Measurements from ENCODE around the gene ZNF607. TPM values are rescaled to one million over a fixed set of nuclear protein-coding genes. Genes with fewer than 3 reads are reported as not detected.
"Not testable (repeated sequence)": the region's sequence is repeated elsewhere in the genome, so short reads cannot be mapped to it uniquely, and the experiment has no call there.

Gene ZNF607
- total RNA-seq, 3 donors from 2014 or later (not counting 1 experiment from before 2014, with no cell fraction given) = 4.6 to 5.1 (median 4.8) TPM

DNA sequence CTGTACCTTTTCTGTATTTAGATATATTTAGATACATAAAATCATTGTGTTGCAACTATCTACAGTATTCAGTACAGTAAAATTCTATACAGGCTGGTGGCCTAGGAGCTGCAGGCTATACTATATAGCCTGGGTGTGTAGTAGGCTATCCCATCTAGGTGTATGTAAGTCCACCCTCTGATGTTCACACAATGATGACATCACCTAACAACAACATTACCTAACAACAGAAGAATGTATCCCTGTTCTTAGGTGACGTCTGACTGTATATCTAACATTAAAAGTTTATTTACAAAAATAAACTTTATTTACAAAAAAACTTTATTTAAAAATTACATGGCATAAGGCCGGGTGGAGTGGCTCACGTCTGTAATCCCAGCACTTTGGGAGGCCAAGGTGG is 36.0 kb downstream of the ZNF607 start:
- no peak overlapping the region for H3K4me3 ChIP-seq (ENCODE audit: low read length)
- H3K27me3 ChIP-seq (ENCODE audit: control insufficient read depth, insufficient read depth, low read length) = no peaks in the 10 kb centered on the region
- no peak overlapping the region for H3K4me3 Mint-ChIP-seq
- no peak overlapping the region for H3K27ac ChIP-seq (ENCODE audit: low read length)
- DNase-seq = no peak
- peaks cover 15% of the 10 kb centered on the region for H3K9me3 ChIP-seq (ENCODE audit: control insufficient read depth, insufficient read depth, low read length)
- H3K27ac Mint-ChIP-seq = no peak overlapping the region
- ATAC-seq = no peak
- H3K36me3 ChIP-seq (ENCODE audit: control insufficient read depth, insufficient read depth, low read length) = no peaks in the 10 kb centered on the region
- 92% methylated on average over 2 of the region's 3 CpGs for WGBS (ENCODE audit: insufficient coverage)
- no peaks in the 10 kb centered on the region for H3K4me1 ChIP-seq (ENCODE audit: control insufficient read depth, insufficient read depth, low read length)
- H3K27me3 Mint-ChIP-seq (ENCODE audit: low read depth in 2 of 2) = no peaks in the 10 kb centered on the region
- H3K9me3 Mint-ChIP-seq = peaks cover 2 to 8% of the 10 kb centered on the region in 2 donors
- H3K4me1 Mint-ChIP-seq = no peaks in the 10 kb centered on the region
- TF ChIP-seq, protein P1, sequence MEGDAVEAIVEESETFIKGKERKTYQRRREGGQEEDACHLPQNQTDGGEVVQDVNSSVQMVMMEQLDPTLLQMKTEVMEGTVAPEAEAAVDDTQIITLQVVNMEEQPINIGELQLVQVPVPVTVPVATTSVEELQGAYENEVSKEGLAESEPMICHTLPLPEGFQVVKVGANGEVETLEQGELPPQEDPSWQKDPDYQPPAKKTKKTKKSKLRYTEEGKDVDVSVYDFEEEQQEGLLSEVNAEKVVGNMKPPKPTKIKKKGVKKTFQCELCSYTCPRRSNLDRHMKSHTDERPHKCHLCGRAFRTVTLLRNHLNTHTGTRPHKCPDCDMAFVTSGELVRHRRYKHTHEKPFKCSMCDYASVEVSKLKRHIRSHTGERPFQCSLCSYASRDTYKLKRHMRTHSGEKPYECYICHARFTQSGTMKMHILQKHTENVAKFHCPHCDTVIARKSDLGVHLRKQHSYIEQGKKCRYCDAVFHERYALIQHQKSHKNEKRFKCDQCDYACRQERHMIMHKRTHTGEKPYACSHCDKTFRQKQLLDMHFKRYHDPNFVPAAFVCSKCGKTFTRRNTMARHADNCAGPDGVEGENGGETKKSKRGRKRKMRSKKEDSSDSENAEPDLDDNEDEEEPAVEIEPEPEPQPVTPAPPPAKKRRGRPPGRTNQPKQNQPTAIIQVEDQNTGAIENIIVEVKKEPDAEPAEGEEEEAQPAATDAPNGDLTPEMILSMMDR (IDR thresholded peaks at IDR 0.05) = no peak
- intact Hi-C loops (cut with micrococcal nuclease) = no loop called here
- H3K36me3 Mint-ChIP-seq = peaks cover 7% of the 10 kb centered on the region

DNA sequence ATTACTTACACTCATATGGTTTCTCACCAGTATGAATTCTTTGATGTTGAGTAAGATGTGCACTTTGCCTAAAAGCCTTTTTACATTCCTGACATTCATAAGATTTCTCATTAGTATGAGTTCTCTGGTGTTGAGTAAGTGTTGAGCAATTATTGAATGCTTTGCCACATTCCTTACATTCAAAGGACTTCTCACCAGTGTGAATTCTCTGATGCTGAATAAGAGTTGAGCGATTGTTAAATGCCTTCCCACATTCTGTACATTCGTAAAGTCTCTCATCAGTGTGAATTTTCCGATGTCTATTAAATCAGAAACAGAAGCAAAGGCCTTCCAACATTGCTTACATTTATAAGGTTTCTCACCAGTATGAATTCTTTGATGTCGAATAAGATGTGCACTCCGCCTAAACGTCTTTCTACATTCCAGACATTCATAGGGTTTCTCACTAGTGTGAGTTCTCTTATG is 50.1 kb downstream of the ZNF607 start:
- intact Hi-C loops (cut with micrococcal nuclease) = no loop called here
- Mint-ChIP-seq H3K27ac (no peak overlapping the region), H3K36me3 (peaks cover 37% of the 10 kb centered on the region), H3K4me3 (no peak overlapping the region), H3K4me1 (no peaks in the 10 kb centered on the region), H3K9me3 (peaks cover 6 to 22% of the 10 kb centered on the region in 2 donors), H3K27me3 (ENCODE audit: low read depth in 2 of 2) (no peaks in the 10 kb centered on the region)
- Histone ChIP-seq H3K4me3 (ENCODE audit: low read length) (no peak overlapping the region), H3K4me1 (ENCODE audit: control insufficient read depth, insufficient read depth, low read length) (no peaks in the 10 kb centered on the region), H3K27ac (ENCODE audit: low read length) (no peak overlapping the region), H3K36me3 (ENCODE audit: control insufficient read depth, insufficient read depth, low read length) (no peaks in the 10 kb centered on the region), H3K9me3 (ENCODE audit: control insufficient read depth, insufficient read depth, low read length) (peaks cover 36% of the 10 kb centered on the region), H3K27me3 (ENCODE audit: control insufficient read depth, insufficient read depth, low read length) (no peaks in the 10 kb centered on the region)
- no peak for DNase-seq
- WGBS (ENCODE audit: insufficient coverage) = 98% methylated on average over 6 of the region's 6 CpGs
- TF ChIP-seq, protein P1 (IDR thresholded peaks at IDR 0.05) = no peak
- no peak for ATAC-seq

DNA sequence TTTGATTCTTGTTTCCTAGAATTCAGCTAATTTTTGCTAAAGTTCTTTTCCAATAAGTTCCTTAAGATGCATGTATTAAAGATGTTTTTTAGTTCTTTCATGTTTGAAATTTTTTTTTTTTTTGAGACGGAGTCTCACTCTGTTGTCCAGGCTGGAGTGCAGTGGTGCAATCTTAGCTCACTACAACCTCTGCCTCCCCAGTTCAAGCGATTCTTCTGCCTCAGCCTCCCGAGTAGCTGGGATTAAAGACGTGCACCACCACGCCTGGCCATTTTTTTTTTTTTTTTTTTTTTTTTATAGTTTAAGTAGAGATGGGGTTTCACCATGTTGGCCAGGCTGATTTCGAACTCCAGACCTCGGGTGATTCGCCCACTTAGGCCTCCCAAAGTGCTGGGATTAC is 62.4 kb downstream of the ZNF607 start:
- H3K27ac Mint-ChIP-seq = peak overlapping the region; percentile 80 to 99
- H3K36me3 Mint-ChIP-seq; H3K27ac ChIP-seq (ENCODE audit: low read length); H3K4me3 ChIP-seq (ENCODE audit: low read length); H3K9me3 Mint-ChIP-seq; H3K36me3 ChIP-seq (ENCODE audit: control insufficient read depth, insufficient read depth, low read length); DNase-seq; H3K27me3 ChIP-seq (ENCODE audit: control insufficient read depth, insufficient read depth, low read length); H3K9me3 ChIP-seq (ENCODE audit: control insufficient read depth, insufficient read depth, low read length); ATAC-seq; intact Hi-C loops (cut with micrococcal nuclease); H3K27me3 Mint-ChIP-seq (ENCODE audit: low read depth in 2 of 2): not testable (repeated sequence)
- peaks cover 30 to 32% of the 10 kb centered on the region in 2 donors for H3K4me1 Mint-ChIP-seq
- peaks cover 15% of the 10 kb centered on the region for H3K4me1 ChIP-seq (ENCODE audit: control insufficient read depth, insufficient read depth, low read length)
- 91% methylated on average over 6 of the region's 8 CpGs for WGBS (ENCODE audit: insufficient coverage)
- H3K4me3 Mint-ChIP-seq = peak overlapping the region; percentile 97

DNA sequence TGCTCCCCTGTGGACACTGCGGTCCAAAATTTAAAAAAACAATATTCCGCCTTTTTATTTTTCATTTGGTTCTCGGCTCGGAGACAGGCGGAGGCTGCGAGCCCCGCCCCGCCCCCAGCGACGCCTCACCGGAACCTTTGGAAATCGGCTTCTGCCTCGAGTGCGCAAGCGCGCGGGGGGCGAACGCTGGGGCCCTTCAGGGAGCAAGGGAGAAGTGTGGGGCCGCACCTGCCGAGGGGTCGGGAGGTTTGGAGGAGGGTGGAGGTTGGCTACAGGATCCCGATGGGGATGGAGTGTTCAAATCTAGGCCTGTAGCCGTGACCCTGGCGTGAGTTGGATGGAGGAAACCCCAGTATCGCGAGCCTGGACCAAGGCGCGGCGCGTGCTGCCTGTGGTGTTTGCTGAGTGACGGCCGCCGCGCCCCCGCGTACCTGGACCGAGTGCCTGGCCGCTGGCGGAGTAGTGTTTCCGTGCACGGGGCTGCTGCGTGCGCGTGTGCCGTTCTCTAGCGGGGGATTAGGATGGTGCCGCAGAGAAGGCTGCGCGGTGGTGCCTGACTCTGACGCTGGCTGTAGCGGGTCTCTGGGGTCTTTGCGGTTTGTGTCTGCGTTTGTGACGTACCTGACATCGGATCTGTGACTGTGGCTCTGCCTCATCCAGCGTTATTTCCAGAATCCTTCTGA is 63.7 kb downstream of the ZNF607 start:
- peaks cover 30 to 32% of the 10 kb centered on the region in 2 donors for H3K4me1 Mint-ChIP-seq
- Histone ChIP-seq H3K9me3 (ENCODE audit: control insufficient read depth, insufficient read depth, low read length) (no peaks in the 10 kb centered on the region), H3K4me3 (ENCODE audit: low read length) (peak overlapping the region; percentile 88), H3K4me1 (ENCODE audit: control insufficient read depth, insufficient read depth, low read length) (peaks cover 15% of the 10 kb centered on the region), H3K27me3 (ENCODE audit: control insufficient read depth, insufficient read depth, low read length) (no peaks in the 10 kb centered on the region), H3K27ac (ENCODE audit: low read length) (peak overlapping the region; percentile 90), H3K36me3 (ENCODE audit: control insufficient read depth, insufficient read depth, low read length) (no peaks in the 10 kb centered on the region)
- H3K36me3 Mint-ChIP-seq = no peaks in the 10 kb centered on the region
- intact Hi-C loops (cut with micrococcal nuclease) = loop anchor here (2.0 kb wide), 1 partner anchor 61 kb away; the partner anchor contains the start of genes ZNF540 and ZNF571
- TF ChIP-seq, protein P1 (IDR thresholded peaks at IDR 0.05) = no peak
- H3K27me3 Mint-ChIP-seq (ENCODE audit: low read depth in 2 of 2) = no peaks in the 10 kb centered on the region
- peak overlapping the region; percentile 80 to 99 for H3K27ac Mint-ChIP-seq
- DNase-seq (peak; percentile 69 to 88), ATAC-seq (peak; percentile 76 to 85 (median 77))
- H3K4me3 Mint-ChIP-seq = peak overlapping the region; percentile 97
- WGBS (ENCODE audit: insufficient coverage) = under 1% methylated on average over 57 of the region's 57 CpGs
- H3K9me3 Mint-ChIP-seq = no peaks in the 10 kb centered on the region
